HG03139 (cell line): ENCODE measurements around the gene ZNF689.
A peak's percentile ranks its signal among the peaks of the same experiment; 100 is the strongest.

Experiments
- ATAC-seq: cut with Tn5 transposase; IDR thresholded peaks from one replicate; pipeline ENCODE4 v1.9.1; 2021; ENCODE audit not compliant: unreplicated experiment

The ZNF689 gene

GRCh38 chr16:30566531-30566930, 43.7 kb downstream of the ZNF689 start:
- no peak for ATAC-seq

- ATAC-seq: no peak
Observed at GRCh38 chr16:30565984-30566383, 44.2 kb downstream of the ZNF689 start.

GRCh38 chr16:30565526-30565925, 44.7 kb downstream of the ZNF689 start:
- ATAC-seq: no peak

- ATAC-seq: no peak
Observed at GRCh38 chr16:30562021-30562420, 48.2 kb downstream of the ZNF689 start.

- no peak for ATAC-seq
Observed at GRCh38 chr16:30561089-30561816, 48.9 kb downstream of the ZNF689 start.

- no peak for ATAC-seq
Observed at GRCh38 chr16:30559690-30560089, 50.5 kb downstream of the ZNF689 start.

- no peak for ATAC-seq
Observed at GRCh38 chr16:30558789-30559377, 51.3 kb downstream of the ZNF689 start.

GRCh38 chr16:30557957-30558788, 52.0 kb downstream of the ZNF689 start, which contains the start of gene ZNF764:
Gene ZNF764, minus strand, starts transcription at chr16:30558374. Its CDS starts 192 bp downstream, at chr16:30558182.
- peak; percentile 71 for ATAC-seq

- no peak for ATAC-seq
Observed at GRCh38 chr16:30557707-30557956, 52.6 kb downstream of the ZNF689 start.

GRCh38 chr16:30556125-30556473, 54.1 kb downstream of the ZNF689 start:
- ATAC-seq: no peak

- ATAC-seq: no peak
Observed at GRCh38 chr16:30555315-30556124, 54.7 kb downstream of the ZNF689 start.

GRCh38 chr16:30554557-30555314, 55.5 kb downstream of the ZNF689 start:
- no peak for ATAC-seq

GRCh38 chr16:30553393-30553899, 56.7 kb downstream of the ZNF689 start:
- ATAC-seq: no peak

GRCh38 chr16:30552956-30553355, 57.2 kb downstream of the ZNF689 start:
- no peak for ATAC-seq
